CD8-positive, alpha-beta memory T cell (primary cell): ENCODE measurements around the gene SERGEF. TPM values are rescaled to one million over a fixed set of nuclear protein-coding genes. Genes with fewer than 3 reads are reported as not detected.
A peak's percentile ranks its signal among the peaks of the same experiment; 100 is the strongest.

Experiments used
- CTCF ChIA-PET: fragments of 350-600 bp; sonication (Branson Sonifier 250); formaldehyde crosslinking; loops from one replicate; lab custom pipeline; 2021; ENCODE audit warnings: antibody characterized with exemption; lab: Charles Lee
- POLR2A ChIA-PET: fragments of 350-600 bp; sonication (Branson Sonifier 250); formaldehyde crosslinking; loops from one replicate; lab custom pipeline; 2021; ENCODE audit warnings: antibody characterized with exemption; lab: Charles Lee
- DNase-seq, 5 donors: peaks; one replicate each; pipeline versions ENCODE4 v3.0.0 to v3.0.0-alpha.2; 2020 to 2022; ENCODE audit warnings: mixed read lengths in 1 of 5
- H3K27ac ChIP-seq: one replicate; pipeline ENCODE4 v1.7.0; 2013; ENCODE audit warnings: low read depth, mild to moderate bottlenecking, low read length, moderate library complexity
- H3K27me3 ChIP-seq: 2 replicates; pipeline ENCODE4 v1.7.0; 2013; ENCODE audit warnings: low read length, mild to moderate bottlenecking; ENCODE audit not compliant: insufficient read depth, poor library complexity, severe bottlenecking
- H3K36me3 ChIP-seq: 2 replicates; pipeline ENCODE4 v1.7.0; 2013; ENCODE audit warnings: mild to moderate bottlenecking, low read length, moderate library complexity; ENCODE audit not compliant: insufficient read depth
- H3K4me1 ChIP-seq: 2 replicates; pipeline ENCODE4 v1.7.0; 2013; ENCODE audit warnings: mild to moderate bottlenecking, low read length, moderate library complexity; ENCODE audit not compliant: insufficient read depth
- H3K4me3 ChIP-seq: 2 replicates; pipeline ENCODE4 v1.7.0; 2013; ENCODE audit warnings: mild to moderate bottlenecking, low read length
- H3K9me3 ChIP-seq: 2 replicates; pipeline ENCODE4 v1.7.0; 2013; ENCODE audit warnings: mild to moderate bottlenecking, low read length
- H3K27ac Mint-ChIP-seq, 8 donors: one replicate each; pipeline ENCODE4 v1.8.0; 2020 to 2021; ENCODE audit warnings: mixed read lengths in 8 of 8, mild to moderate bottlenecking in 6 of 8, inconsistent platforms in 3 of 8, moderate library complexity in 3 of 8
- H3K27me3 Mint-ChIP-seq, 2 donors: one replicate each; pipeline ENCODE4 v1.8.0; 2020 to 2021; ENCODE audit warnings: mixed read lengths in 2 of 2, mild to moderate bottlenecking in 1 of 2, moderate library complexity in 1 of 2
- H3K36me3 Mint-ChIP-seq, 3 donors: one replicate each; pipeline ENCODE4 v1.8.0; 2020 to 2021; ENCODE audit warnings: mixed read lengths in 3 of 3, inconsistent platforms in 1 of 3, mild to moderate bottlenecking in 1 of 3
- H3K4me1 Mint-ChIP-seq, 3 donors: one replicate each; pipeline ENCODE4 v1.8.0; 2020 to 2021; ENCODE audit warnings: mixed read lengths in 3 of 3, inconsistent platforms in 1 of 3, mild to moderate bottlenecking in 1 of 3
- H3K4me3 Mint-ChIP-seq, 7 donors: one replicate each; pipeline ENCODE4 v1.8.0; 2020 to 2021; ENCODE audit warnings: mixed read lengths in 7 of 7, mild to moderate bottlenecking in 6 of 7, moderate library complexity in 4 of 7, inconsistent platforms in 2 of 7
- H3K9me3 Mint-ChIP-seq, 5 donors: one replicate each; pipeline ENCODE4 v1.8.0; 2020 to 2022; ENCODE audit warnings: mixed read lengths in 5 of 5, mild to moderate bottlenecking in 3 of 5, moderate library complexity in 2 of 5, inconsistent platforms in 1 of 5
- polyA plus RNA-seq: library from polyadenylated mRNA; unstranded; fragments of 300-500 nt; fragmentation: Illumina TruSeq; gene quantifications from one replicate; pipeline ENCODE4 v1.2.3, GENCODE V29; 2021
- total RNA-seq, 2 experiments: library from RNA; stranded (reverse); gene quantifications; one replicate each; pipeline ENCODE4 v1.2.3, GENCODE V29; 2021

SERGEF gene
- total and polyA plus RNA-seq, 3 experiments from 2014 or later = 30.0 to 69.3 (median 34.5) TPM

DNA sequence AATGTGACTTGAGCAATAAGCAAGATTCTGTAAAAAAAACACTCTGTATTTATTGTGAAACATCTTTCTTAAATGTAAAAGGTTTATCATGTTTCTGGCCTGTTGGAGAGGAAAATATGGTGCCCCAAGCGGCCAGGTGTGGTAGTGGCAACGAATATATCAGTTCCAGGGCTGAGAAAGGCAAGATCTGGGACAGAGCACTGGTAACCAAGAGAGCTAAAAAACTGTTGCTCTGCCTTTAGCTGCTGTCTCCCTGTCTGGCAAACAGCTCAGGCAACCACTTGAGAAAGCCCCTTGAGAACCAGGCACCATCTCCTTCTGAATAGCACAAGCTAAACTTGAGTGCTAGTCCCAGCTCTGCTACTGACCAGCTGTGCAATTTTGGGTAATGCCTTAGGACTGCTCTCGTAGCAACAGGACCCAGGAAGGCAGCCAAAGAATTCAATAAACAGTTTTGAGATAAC lies 148.3 kb downstream of the SERGEF start:
- CTCF ChIA-PET = interaction anchor here (0.7 to 2.7 kb wide), 4 partner anchors 10 to 19 kb away, joined by 3 to 11 read pairs (median 3); no protein-coding TSS in a partner anchor
- no peak overlapping the region for H3K27ac ChIP-seq
- H3K27me3 ChIP-seq = no peaks in the 10 kb centered on the region
- POLR2A ChIA-PET = no interaction called here
- DNase-seq = no peak
- no peaks in the 10 kb centered on the region for H3K9me3 ChIP-seq
- H3K36me3 ChIP-seq = no peaks in the 10 kb centered on the region
- peaks cover 0 to 2% (median 0%) of the 10 kb centered on the region in 3 donors for H3K4me1 Mint-ChIP-seq
- H3K4me3 Mint-ChIP-seq = no peak overlapping the region
- H3K4me3 ChIP-seq = no peak overlapping the region
- H3K9me3 Mint-ChIP-seq = peaks cover 0 to 4% (median 0%) of the 10 kb centered on the region in 5 donors
- peaks cover 16 to 54% (median 21%) of the 10 kb centered on the region in 3 donors for H3K36me3 Mint-ChIP-seq
- H3K4me1 ChIP-seq = no peaks in the 10 kb centered on the region
- no peak overlapping the region for H3K27ac Mint-ChIP-seq
- no peaks in the 10 kb centered on the region for H3K27me3 Mint-ChIP-seq

DNA sequence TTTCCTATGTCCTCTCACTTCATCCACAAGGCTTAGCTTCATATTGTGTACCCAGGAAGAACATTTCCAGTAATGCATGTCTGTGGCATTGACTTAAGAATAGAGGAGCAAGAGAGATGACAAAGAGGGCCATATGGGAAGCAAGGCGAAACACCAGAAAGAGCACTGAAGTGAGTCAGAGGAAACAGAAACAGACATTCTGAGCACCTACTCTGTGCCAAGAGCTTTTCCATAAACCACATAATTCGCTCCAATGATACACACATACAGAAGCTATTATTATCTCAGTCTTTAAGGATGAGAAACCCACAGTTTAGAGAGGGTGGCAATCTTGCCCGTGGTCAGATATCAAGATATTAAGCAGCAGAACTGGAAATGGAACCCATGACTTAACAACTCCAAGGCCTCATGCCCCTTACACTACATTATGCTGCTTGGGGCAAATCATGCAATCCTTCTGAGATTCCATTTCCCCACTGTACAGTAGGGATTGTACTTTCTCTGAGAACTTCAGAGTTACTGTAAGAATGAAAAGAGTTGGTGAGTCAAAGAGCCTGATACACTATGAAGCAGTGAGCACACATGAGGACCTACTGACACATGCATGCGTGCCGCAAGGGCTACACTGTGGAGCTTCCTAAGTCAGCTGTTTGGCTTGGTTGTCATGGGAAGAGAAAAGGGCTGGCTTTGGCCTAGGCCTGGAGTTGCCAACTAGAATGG lies 151.7 kb downstream of the SERGEF start:
- CTCF ChIA-PET = no interaction called here
- peaks cover 0 to 43% (median 16%) of the 10 kb centered on the region in 3 donors for H3K36me3 Mint-ChIP-seq
- no peaks in the 10 kb centered on the region for H3K9me3 Mint-ChIP-seq
- no peaks in the 10 kb centered on the region for H3K9me3 ChIP-seq
- POLR2A ChIA-PET = no interaction called here
- no peak overlapping the region for H3K4me3 Mint-ChIP-seq
- H3K36me3 ChIP-seq = no peaks in the 10 kb centered on the region
- no peak for DNase-seq
- H3K4me1 ChIP-seq = no peaks in the 10 kb centered on the region
- H3K27ac ChIP-seq = no peak overlapping the region
- peak overlapping the region in 1 of 8 donors; percentile 24 for H3K27ac Mint-ChIP-seq
- H3K4me3 ChIP-seq = no peak overlapping the region
- H3K27me3 ChIP-seq = no peaks in the 10 kb centered on the region
- H3K4me1 Mint-ChIP-seq = peaks cover 12 to 22% (median 14%) of the 10 kb centered on the region in 3 donors
- no peaks in the 10 kb centered on the region for H3K27me3 Mint-ChIP-seq

DNA sequence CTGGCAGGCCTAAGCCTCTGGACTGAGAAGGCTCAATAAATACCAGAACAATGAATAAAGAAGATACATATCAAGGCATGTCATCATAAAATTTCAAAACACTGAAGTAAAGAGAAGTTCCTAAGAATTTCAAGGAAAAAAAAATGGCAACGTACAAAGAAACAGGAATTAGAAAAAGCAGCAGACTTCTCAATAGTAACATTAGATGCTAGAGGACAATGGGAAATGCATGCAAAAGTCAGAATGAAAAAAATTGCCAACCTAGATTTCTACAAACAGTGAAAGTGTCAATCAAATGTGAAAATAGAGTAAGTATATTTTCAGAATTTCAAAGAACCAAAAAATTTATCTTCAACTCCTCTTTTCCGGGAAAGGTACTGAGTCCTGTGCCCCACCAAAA lies 153.3 kb downstream of the SERGEF start:
- H3K27me3 ChIP-seq = no peaks in the 10 kb centered on the region
- no peaks in the 10 kb centered on the region for H3K36me3 ChIP-seq
- no peaks in the 10 kb centered on the region for H3K27me3 Mint-ChIP-seq
- POLR2A ChIA-PET = no interaction called here
- no peak overlapping the region for H3K4me3 ChIP-seq
- H3K9me3 ChIP-seq = no peaks in the 10 kb centered on the region
- CTCF ChIA-PET = no interaction called here
- DNase-seq = no peak
- H3K27ac ChIP-seq = no peak overlapping the region
- no peaks in the 10 kb centered on the region for H3K9me3 Mint-ChIP-seq
- H3K4me1 ChIP-seq = no peaks in the 10 kb centered on the region
- no peak overlapping the region for H3K27ac Mint-ChIP-seq
- peaks cover 0 to 41% (median 16%) of the 10 kb centered on the region in 3 donors for H3K36me3 Mint-ChIP-seq
- peaks cover 14 to 31% (median 20%) of the 10 kb centered on the region in 3 donors for H3K4me1 Mint-ChIP-seq
- no peak overlapping the region for H3K4me3 Mint-ChIP-seq

DNA sequence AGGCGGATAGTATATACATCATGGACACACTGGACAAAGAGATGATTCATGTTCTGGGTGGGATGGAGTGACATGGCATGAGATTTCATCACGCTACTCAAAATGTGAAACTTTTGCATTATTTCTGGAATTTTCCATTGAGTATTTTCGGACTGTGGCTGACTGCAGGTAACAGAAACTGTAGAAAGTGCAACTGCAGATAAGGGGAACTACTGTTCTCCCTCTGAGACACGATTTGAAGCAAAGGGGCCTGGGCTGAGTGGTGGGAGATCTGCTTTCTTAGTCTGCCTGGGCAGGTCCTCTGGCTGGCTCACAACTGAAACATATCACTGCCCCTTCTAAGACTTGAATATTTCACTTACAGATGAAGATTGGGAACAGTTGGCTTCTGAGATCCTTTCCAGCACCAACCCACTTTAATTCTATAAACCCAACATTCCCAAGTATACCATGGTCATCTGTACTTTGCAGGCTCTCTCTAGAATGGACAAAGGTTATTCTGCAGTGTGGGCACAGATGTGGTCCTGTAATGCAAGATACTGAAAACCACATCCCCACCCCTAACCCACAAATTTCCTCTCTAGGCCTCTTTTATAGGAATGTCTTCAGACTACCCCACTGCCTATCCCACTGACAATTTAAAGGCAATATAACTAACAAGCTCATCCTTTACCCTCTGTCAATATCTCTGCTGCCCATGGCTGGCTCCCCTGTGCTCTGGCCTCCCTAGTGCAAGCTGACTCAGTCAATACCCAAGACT lies 157.1 kb downstream of the SERGEF start:
- H3K36me3 ChIP-seq = no peaks in the 10 kb centered on the region
- Mint-ChIP-seq H3K36me3 (peaks cover 0 to 43% (median 18%) of the 10 kb centered on the region in 3 donors), H3K4me1 (peaks cover 16 to 31% (median 20%) of the 10 kb centered on the region in 3 donors), H3K9me3 (no peaks in the 10 kb centered on the region), H3K27ac (peak overlapping the region in 2 of 8 donors; percentile 0 to 66), H3K4me3 (no peak overlapping the region), H3K27me3 (no peaks in the 10 kb centered on the region)
- H3K27ac ChIP-seq = no peak overlapping the region
- H3K27me3 ChIP-seq = no peaks in the 10 kb centered on the region
- POLR2A ChIA-PET = no interaction called here
- DNase-seq = no peak
- H3K4me3 ChIP-seq = no peak overlapping the region
- no peaks in the 10 kb centered on the region for H3K9me3 ChIP-seq
- CTCF ChIA-PET = no interaction called here
- no peaks in the 10 kb centered on the region for H3K4me1 ChIP-seq

DNA sequence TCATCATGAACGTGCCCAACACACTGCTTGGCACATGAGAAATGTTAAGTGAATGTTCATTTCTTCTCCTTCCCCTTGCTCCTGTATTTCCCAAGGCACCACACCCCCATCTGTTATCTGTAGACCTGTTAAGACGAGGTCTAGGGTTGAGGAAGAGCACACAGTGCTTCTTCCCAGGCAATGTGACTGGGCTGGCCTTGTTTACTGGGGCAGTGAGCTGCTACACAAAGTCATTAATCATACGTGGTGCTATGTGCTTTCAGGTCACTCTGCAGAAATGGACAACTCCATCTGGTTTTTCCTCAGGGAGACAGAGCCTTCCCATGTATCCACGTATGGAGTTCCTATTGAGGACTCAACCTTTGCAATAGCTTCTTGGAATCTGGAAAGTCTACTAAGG lies 159.6 kb downstream of the SERGEF start:
- CTCF ChIA-PET = interaction anchor here (2.4 kb wide), 1 partner anchor 11 kb away, joined by 11 read pairs; no protein-coding TSS in a partner anchor
- Histone ChIP-seq H3K4me3 (no peak overlapping the region), H3K27me3 (no peaks in the 10 kb centered on the region), H3K36me3 (no peaks in the 10 kb centered on the region), H3K4me1 (no peaks in the 10 kb centered on the region), H3K9me3 (no peaks in the 10 kb centered on the region), H3K27ac (no peak overlapping the region)
- H3K27ac Mint-ChIP-seq = no peak overlapping the region
- H3K4me3 Mint-ChIP-seq = no peak overlapping the region
- peaks cover 16 to 29% (median 20%) of the 10 kb centered on the region in 3 donors for H3K4me1 Mint-ChIP-seq
- no peaks in the 10 kb centered on the region for H3K9me3 Mint-ChIP-seq
- no peaks in the 10 kb centered on the region for H3K27me3 Mint-ChIP-seq
- POLR2A ChIA-PET = no interaction called here
- H3K36me3 Mint-ChIP-seq = peaks cover 0 to 46% (median 22%) of the 10 kb centered on the region in 3 donors
- no peak for DNase-seq

DNA sequence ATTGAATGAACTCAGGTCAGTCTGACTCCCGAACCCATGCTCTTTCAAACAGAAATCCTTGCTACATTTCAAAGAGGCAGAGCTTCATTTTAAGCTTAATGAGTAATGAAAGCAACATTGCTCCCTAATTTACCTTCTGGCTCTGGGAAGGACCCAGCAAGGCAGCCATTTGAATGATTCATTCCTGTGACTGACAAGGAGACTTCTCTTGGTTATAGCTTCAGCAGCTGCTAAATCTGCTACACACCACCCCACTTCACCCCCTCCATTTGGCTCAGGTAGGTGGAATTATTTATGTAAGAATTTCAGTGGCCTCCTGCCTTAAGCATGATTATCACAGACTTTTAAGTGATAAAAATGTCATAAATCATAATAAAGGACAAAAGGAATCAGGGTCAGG lies 160.6 kb downstream of the SERGEF start:
- Histone ChIP-seq H3K4me3 (no peak overlapping the region), H3K36me3 (no peaks in the 10 kb centered on the region), H3K27me3 (no peaks in the 10 kb centered on the region), H3K4me1 (no peaks in the 10 kb centered on the region), H3K9me3 (no peaks in the 10 kb centered on the region), H3K27ac (no peak overlapping the region)
- ChIA-PET POLR2A (no interaction called here), CTCF (no interaction called here)
- DNase-seq = no peak
- Mint-ChIP-seq H3K27ac (peak overlapping the region in 1 of 8 donors; percentile 51), H3K9me3 (no peaks in the 10 kb centered on the region), H3K4me3 (no peak overlapping the region), H3K4me1 (peaks cover 12 to 19% (median 15%) of the 10 kb centered on the region in 3 donors), H3K36me3 (peaks cover 0 to 40% (median 18%) of the 10 kb centered on the region in 3 donors), H3K27me3 (no peaks in the 10 kb centered on the region)

DNA sequence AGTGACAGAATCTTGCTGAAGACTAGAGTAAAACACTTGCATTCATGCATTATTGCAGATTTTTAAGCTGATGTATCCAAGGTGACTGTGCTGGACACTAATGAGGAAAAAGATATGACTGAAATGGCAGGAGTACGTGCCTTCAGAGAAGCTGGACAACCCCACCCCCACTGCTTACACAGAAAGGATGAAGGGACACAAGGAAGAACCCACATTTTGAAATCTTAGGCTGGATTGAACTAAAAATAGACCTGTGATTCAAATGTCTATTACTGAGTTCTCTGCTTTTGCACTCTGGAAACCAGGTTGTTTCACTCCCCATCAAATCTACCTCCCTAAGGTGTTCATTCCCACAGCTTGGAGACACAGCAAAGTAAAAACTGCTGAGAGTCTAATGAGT lies 161.2 kb downstream of the SERGEF start:
- Mint-ChIP-seq H3K4me1 (peaks cover 10 to 14% (median 11%) of the 10 kb centered on the region in 3 donors), H3K4me3 (no peak overlapping the region), H3K27ac (no peak overlapping the region), H3K9me3 (no peaks in the 10 kb centered on the region), H3K36me3 (peaks cover 0 to 42% (median 17%) of the 10 kb centered on the region in 3 donors), H3K27me3 (no peaks in the 10 kb centered on the region)
- Histone ChIP-seq H3K27me3 (no peaks in the 10 kb centered on the region), H3K9me3 (no peaks in the 10 kb centered on the region), H3K4me1 (no peaks in the 10 kb centered on the region), H3K27ac (no peak overlapping the region), H3K36me3 (no peaks in the 10 kb centered on the region), H3K4me3 (no peak overlapping the region)
- POLR2A ChIA-PET = no interaction called here
- DNase-seq = no peak
- CTCF ChIA-PET = no interaction called here

DNA sequence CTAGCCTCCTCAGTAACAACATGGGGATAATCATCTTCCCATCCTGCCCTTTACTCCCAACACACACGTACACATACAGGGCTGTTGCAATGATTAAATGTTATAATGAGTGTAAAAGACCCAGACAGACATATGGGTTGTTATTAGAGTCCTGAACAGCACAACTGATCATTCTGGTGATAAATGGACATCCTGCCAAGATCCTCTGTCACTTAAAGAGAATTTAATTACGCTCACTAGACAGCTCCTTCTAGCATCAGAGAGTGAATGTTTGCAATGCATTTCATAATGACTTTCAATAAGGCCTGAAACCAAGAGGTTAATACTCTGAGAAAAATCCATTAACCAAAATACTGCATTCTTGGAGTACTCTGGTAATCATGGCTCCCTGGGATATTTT lies 162.5 kb downstream of the SERGEF start:
- H3K4me1 ChIP-seq = no peaks in the 10 kb centered on the region
- no peaks in the 10 kb centered on the region for H3K27me3 Mint-ChIP-seq
- POLR2A ChIA-PET = no interaction called here
- H3K4me3 ChIP-seq = no peak overlapping the region
- H3K27ac ChIP-seq = no peak overlapping the region
- no peaks in the 10 kb centered on the region for H3K27me3 ChIP-seq
- no peaks in the 10 kb centered on the region for H3K9me3 ChIP-seq
- no peak overlapping the region for H3K27ac Mint-ChIP-seq
- peaks cover 0 to 56% (median 23%) of the 10 kb centered on the region in 3 donors for H3K36me3 Mint-ChIP-seq
- no peaks in the 10 kb centered on the region for H3K9me3 Mint-ChIP-seq
- CTCF ChIA-PET = no interaction called here
- H3K4me1 Mint-ChIP-seq = peaks cover 0 to 2% (median under 1%) of the 10 kb centered on the region in 3 donors
- no peaks in the 10 kb centered on the region for H3K36me3 ChIP-seq
- no peak for DNase-seq
- H3K4me3 Mint-ChIP-seq = no peak overlapping the region
